ENCODE data around the gene DSCAML1.

GRCh38 chr11:117769533-117769932 is 27.5 kb downstream of the DSCAML1 start:
- TF ChIP-seq, protein P1, sequence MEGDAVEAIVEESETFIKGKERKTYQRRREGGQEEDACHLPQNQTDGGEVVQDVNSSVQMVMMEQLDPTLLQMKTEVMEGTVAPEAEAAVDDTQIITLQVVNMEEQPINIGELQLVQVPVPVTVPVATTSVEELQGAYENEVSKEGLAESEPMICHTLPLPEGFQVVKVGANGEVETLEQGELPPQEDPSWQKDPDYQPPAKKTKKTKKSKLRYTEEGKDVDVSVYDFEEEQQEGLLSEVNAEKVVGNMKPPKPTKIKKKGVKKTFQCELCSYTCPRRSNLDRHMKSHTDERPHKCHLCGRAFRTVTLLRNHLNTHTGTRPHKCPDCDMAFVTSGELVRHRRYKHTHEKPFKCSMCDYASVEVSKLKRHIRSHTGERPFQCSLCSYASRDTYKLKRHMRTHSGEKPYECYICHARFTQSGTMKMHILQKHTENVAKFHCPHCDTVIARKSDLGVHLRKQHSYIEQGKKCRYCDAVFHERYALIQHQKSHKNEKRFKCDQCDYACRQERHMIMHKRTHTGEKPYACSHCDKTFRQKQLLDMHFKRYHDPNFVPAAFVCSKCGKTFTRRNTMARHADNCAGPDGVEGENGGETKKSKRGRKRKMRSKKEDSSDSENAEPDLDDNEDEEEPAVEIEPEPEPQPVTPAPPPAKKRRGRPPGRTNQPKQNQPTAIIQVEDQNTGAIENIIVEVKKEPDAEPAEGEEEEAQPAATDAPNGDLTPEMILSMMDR (IDR thresholded peaks at IDR 0.05 in 2 of 3, conservative IDR thresholded peaks at IDR 0.05 in 1 of 3; ENCODE audit: borderline replicate concordance in 1 of 3, insufficient read depth in 1 of 3, low read depth in 2 of 3, low read length in 2 of 3), result no peak
- no peak for TF ChIP-seq ZBTB33 (IDR thresholded peaks at IDR 0.05; ENCODE audit: extremely low read depth, insufficient replicate concordance, low read length)
- no peak for TF ChIP-seq MAX (IDR thresholded peaks at IDR 0.05)
- TF ChIP-seq POLR2A (IDR thresholded peaks at IDR 0.05; ENCODE audit: borderline replicate concordance, extremely low read depth, insufficient read depth, insufficient read length), result no peak
- TF ChIP-seq REST (IDR thresholded peaks at IDR 0.05; ENCODE audit: low read depth), result no peak
- no peak for TF ChIP-seq POLR2AphosphoS5 (IDR thresholded peaks at IDR 0.05; ENCODE audit: low read depth, low read length)
- no peak for TF ChIP-seq ZNF274 (IDR thresholded peaks at IDR 0.05; ENCODE audit: low read depth, low read length)
- no peak for TF ChIP-seq EZH2 (IDR thresholded peaks at IDR 0.05)
- no peak for TF ChIP-seq SP1 (IDR thresholded peaks at IDR 0.05; ENCODE audit: low read depth)
- TF ChIP-seq YY1 (IDR thresholded peaks at IDR 0.05; ENCODE audit: extremely low read depth, insufficient replicate concordance, low read depth, low read length), result no peak
- no peak for TF ChIP-seq JUND (IDR thresholded peaks at IDR 0.05)
- TF ChIP-seq EZH2phosphoT487 (IDR thresholded peaks at IDR 0.05; ENCODE audit: borderline replicate concordance), result no peak
- no peak for TF ChIP-seq ELF1 (IDR thresholded peaks at IDR 0.05; ENCODE audit: borderline replicate concordance, low read depth)

Data from HCT116 (cell line).